Measurements from ENCODE around the gene GKN1.

GRCh38 chr2:68995916-68996315 is 21.5 kb downstream of the GKN1 start:
- TF ChIP-seq CTCF (IDR thresholded peaks at IDR 0.05 in 4 of 5, conservative IDR thresholded peaks at IDR 0.05 in 1 of 5) (no peak), POLR2A (IDR thresholded peaks at IDR 0.05) (no peak)
